ENCODE measurements around the gene DCLK1.

- TF ChIP-seq CTCF (IDR thresholded peaks at IDR 0.05 in 2 of 3, conservative IDR thresholded peaks at IDR 0.05 in 1 of 3; ENCODE audit: control insufficient read depth in 2 of 3, extremely low read depth in 1 of 3, insufficient read depth in 1 of 3, low read depth in 3 of 3, low read length in 3 of 3) (no peak), MLLT1 (IDR thresholded peaks at IDR 0.05) (no peak), EZH2 (IDR thresholded peaks at IDR 0.05; ENCODE audit: borderline replicate concordance, control insufficient read depth, low read depth, low read length) (no peak), TCF12 (IDR thresholded peaks at IDR 0.05; ENCODE audit: low read depth, low read length) (no peak), CHD4 (IDR thresholded peaks at IDR 0.05) (no peak), SPI1 (IDR thresholded peaks at IDR 0.05; ENCODE audit: borderline replicate concordance, insufficient read depth, low read depth, low read length) (no peak), MYC (IDR thresholded peaks at IDR 0.05; ENCODE audit: insufficient read depth, insufficient read length, insufficient replicate concordance, low read length, severe bottlenecking) (no peak), POLR2AphosphoS5 (IDR thresholded peaks at IDR 0.05; ENCODE audit: low read length) (no peak)
Observed at GRCh38 chr13:36090592-36090991, 40.6 kb downstream of the DCLK1 start.
